ENCODE results near the gene IL1RAP.

Gene IL1RAP

GRCh38 chr3:190538288-190538687 is 24.4 kb downstream of the IL1RAP start:
- Histone ChIP-seq H3K4me1 (ENCODE audit: low read depth, poor library complexity, severe bottlenecking) (no peaks in the 10 kb centered on the region), H3K36me3 (ENCODE audit: insufficient read depth) (no peaks in the 10 kb centered on the region), H3K9ac (no peak overlapping the region), H3K27me3 (ENCODE audit: insufficient read depth, low read depth) (no peaks in the 10 kb centered on the region), H2AFZ (ENCODE audit: low read depth) (no peak overlapping the region), H4K20me1 (ENCODE audit: insufficient read depth) (no peaks in the 10 kb centered on the region), H3K79me2 (ENCODE audit: insufficient read depth, low read depth) (no peaks in the 10 kb centered on the region), H3K4me3 (IDR thresholded peaks at IDR 0.05; ENCODE audit: insufficient read depth, low read depth, low read length) (no peak overlapping the region), H3K27ac (no peak overlapping the region), H3K4me2 (no peak overlapping the region)
- no peak for TF ChIP-seq CTCF (conservative IDR thresholded peaks at IDR 0.05; ENCODE audit: low read depth, low read length)

- Histone ChIP-seq H2AFZ (ENCODE audit: low read depth) (no peak overlapping the region), H3K4me2 (no peak overlapping the region), H3K79me2 (ENCODE audit: insufficient read depth, low read depth) (no peaks in the 10 kb centered on the region), H3K4me1 (ENCODE audit: low read depth, poor library complexity, severe bottlenecking) (no peaks in the 10 kb centered on the region), H3K36me3 (ENCODE audit: insufficient read depth) (no peaks in the 10 kb centered on the region), H3K4me3 (IDR thresholded peaks at IDR 0.05; ENCODE audit: insufficient read depth, low read depth, low read length) (no peak overlapping the region), H3K27ac (no peak overlapping the region), H3K9ac (no peak overlapping the region), H3K27me3 (ENCODE audit: insufficient read depth, low read depth) (no peaks in the 10 kb centered on the region), H4K20me1 (ENCODE audit: insufficient read depth) (no peaks in the 10 kb centered on the region)
- no peak for TF ChIP-seq CTCF (conservative IDR thresholded peaks at IDR 0.05; ENCODE audit: low read depth, low read length)
Observed at GRCh38 chr3:190539526-190539925, 25.6 kb downstream of the IL1RAP start.

GRCh38 chr3:190541008-190541407 is 27.1 kb downstream of the IL1RAP start:
- Histone ChIP-seq H3K4me1 (ENCODE audit: low read depth, poor library complexity, severe bottlenecking) (no peaks in the 10 kb centered on the region), H3K36me3 (ENCODE audit: insufficient read depth) (no peaks in the 10 kb centered on the region), H3K79me2 (ENCODE audit: insufficient read depth, low read depth) (no peaks in the 10 kb centered on the region), H4K20me1 (ENCODE audit: insufficient read depth) (no peaks in the 10 kb centered on the region), H3K4me2 (no peak overlapping the region), H2AFZ (ENCODE audit: low read depth) (no peak overlapping the region), H3K9ac (no peak overlapping the region), H3K27me3 (ENCODE audit: insufficient read depth, low read depth) (no peaks in the 10 kb centered on the region), H3K4me3 (IDR thresholded peaks at IDR 0.05; ENCODE audit: insufficient read depth, low read depth, low read length) (no peak overlapping the region), H3K27ac (no peak overlapping the region)
- no peak for TF ChIP-seq CTCF (conservative IDR thresholded peaks at IDR 0.05; ENCODE audit: low read depth, low read length)

GRCh38 chr3:190541560-190541959 is 27.7 kb downstream of the IL1RAP start:
- no peak overlapping the region for H3K4me2 ChIP-seq
- no peak overlapping the region for H3K27ac ChIP-seq
- H3K79me2 ChIP-seq (ENCODE audit: insufficient read depth, low read depth), result no peaks in the 10 kb centered on the region
- H3K36me3 ChIP-seq (ENCODE audit: insufficient read depth), result no peaks in the 10 kb centered on the region
- TF ChIP-seq CTCF (conservative IDR thresholded peaks at IDR 0.05; ENCODE audit: low read depth, low read length), result no peak
- no peaks in the 10 kb centered on the region for H3K4me1 ChIP-seq (ENCODE audit: low read depth, poor library complexity, severe bottlenecking)
- H3K27me3 ChIP-seq (ENCODE audit: insufficient read depth, low read depth), result no peaks in the 10 kb centered on the region
- H3K9ac ChIP-seq, result no peak overlapping the region
- no peaks in the 10 kb centered on the region for H4K20me1 ChIP-seq (ENCODE audit: insufficient read depth)
- H2AFZ ChIP-seq (ENCODE audit: low read depth), result no peak overlapping the region
- H3K4me3 ChIP-seq (IDR thresholded peaks at IDR 0.05; ENCODE audit: insufficient read depth, low read depth, low read length), result no peak overlapping the region

- H3K4me1 ChIP-seq (ENCODE audit: low read depth, poor library complexity, severe bottlenecking), result no peaks in the 10 kb centered on the region
- H3K79me2 ChIP-seq (ENCODE audit: insufficient read depth, low read depth), result no peaks in the 10 kb centered on the region
- H3K9ac ChIP-seq, result no peak overlapping the region
- no peaks in the 10 kb centered on the region for H4K20me1 ChIP-seq (ENCODE audit: insufficient read depth)
- no peak overlapping the region for H3K4me2 ChIP-seq
- H3K36me3 ChIP-seq (ENCODE audit: insufficient read depth), result no peaks in the 10 kb centered on the region
- H3K27ac ChIP-seq, result no peak overlapping the region
- no peaks in the 10 kb centered on the region for H3K27me3 ChIP-seq (ENCODE audit: insufficient read depth, low read depth)
- TF ChIP-seq CTCF (conservative IDR thresholded peaks at IDR 0.05; ENCODE audit: low read depth, low read length), result no peak
- H3K4me3 ChIP-seq (IDR thresholded peaks at IDR 0.05; ENCODE audit: insufficient read depth, low read depth, low read length), result no peak overlapping the region
- no peak overlapping the region for H2AFZ ChIP-seq (ENCODE audit: low read depth)
Observed at GRCh38 chr3:190542846-190543245, 29.0 kb downstream of the IL1RAP start.

Data from KMS-11 (cell line).